ENCODE results near the gene DNAJC30.

DNA sequence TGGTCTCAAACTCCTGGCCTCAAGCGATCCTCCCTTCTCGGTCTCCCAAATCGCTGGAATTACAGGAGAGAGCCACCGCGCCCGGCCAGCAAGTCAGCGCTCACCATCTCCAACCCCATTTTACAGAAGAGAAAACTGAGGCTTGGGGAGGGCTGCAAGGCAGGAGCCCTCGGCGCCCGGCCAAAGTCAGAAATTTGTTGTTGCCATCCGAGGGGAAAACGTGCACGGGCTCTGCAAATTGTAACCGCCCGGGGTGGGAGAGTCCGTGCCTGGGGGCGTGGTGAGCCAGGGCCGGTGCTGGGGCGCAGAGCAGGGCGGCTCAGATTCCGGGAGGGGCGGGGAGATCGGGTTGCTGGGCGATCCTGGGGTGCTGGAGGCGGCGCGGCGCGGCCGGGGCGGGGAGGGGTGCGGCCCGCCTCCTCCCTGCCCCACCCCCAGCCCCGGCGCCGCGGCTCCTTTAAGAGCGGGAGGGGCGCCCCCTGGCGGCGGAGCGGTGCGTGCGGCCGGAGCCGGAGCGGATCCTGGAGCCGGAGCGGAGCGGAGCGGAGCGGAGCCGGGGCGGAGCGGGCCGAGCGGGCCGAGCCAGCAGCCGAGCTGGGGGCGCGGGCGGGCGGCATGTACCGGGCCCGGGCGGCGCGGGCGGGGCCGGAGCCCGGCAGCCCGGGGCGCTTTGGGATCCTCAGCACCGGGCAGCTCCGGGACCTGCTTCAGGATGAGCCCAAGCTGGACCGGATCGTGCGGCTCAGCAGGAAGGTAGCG is 15.7 kb downstream of the DNAJC30 start, which contains the start of gene VPS37D:
- TF ChIP-seq, protein P1, sequence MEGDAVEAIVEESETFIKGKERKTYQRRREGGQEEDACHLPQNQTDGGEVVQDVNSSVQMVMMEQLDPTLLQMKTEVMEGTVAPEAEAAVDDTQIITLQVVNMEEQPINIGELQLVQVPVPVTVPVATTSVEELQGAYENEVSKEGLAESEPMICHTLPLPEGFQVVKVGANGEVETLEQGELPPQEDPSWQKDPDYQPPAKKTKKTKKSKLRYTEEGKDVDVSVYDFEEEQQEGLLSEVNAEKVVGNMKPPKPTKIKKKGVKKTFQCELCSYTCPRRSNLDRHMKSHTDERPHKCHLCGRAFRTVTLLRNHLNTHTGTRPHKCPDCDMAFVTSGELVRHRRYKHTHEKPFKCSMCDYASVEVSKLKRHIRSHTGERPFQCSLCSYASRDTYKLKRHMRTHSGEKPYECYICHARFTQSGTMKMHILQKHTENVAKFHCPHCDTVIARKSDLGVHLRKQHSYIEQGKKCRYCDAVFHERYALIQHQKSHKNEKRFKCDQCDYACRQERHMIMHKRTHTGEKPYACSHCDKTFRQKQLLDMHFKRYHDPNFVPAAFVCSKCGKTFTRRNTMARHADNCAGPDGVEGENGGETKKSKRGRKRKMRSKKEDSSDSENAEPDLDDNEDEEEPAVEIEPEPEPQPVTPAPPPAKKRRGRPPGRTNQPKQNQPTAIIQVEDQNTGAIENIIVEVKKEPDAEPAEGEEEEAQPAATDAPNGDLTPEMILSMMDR (IDR thresholded peaks at IDR 0.05): peak in 5 of 6 experiments; percentile 13 to 99 (median 79)
- peak in 1 of 2 donors; percentile 73 for TF ChIP-seq POLR2A (IDR thresholded peaks at IDR 0.05)

Data from adrenal gland (tissue), 5 donors.